ENCODE measurements around the gene HCFC2. TPM values are rescaled to one million over a fixed set of nuclear protein-coding genes. Genes with fewer than 3 reads are reported as not detected.

The HCFC2 gene
- total and polyA plus RNA-seq, 8 donors = 2.9 to 50.1 (median 11.9) TPM

DNA sequence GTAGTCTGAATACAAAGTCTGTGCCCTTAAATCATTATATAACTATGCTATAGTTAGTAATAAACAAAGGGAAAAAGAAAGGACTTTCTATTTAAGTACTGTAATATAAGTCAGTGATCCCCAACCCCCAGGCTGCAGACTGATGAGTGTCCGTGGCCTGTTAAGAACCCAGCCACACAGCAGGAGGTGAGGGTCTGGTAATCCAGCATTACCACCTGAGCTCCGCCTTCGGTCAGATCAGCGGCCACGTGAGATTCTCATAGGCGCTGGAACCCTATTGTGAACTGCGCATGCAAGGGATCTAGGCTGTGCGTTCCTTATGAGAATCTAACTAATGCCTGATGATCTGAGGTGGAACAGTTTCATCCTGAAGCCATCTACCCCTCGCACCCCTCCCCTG is 58.0 kb downstream of the HCFC2 start:
- no peak for TF ChIP-seq POLR2A (IDR thresholded peaks at IDR 0.05)
- no peak for TF ChIP-seq POLR2AphosphoS5 (IDR thresholded peaks at IDR 0.05)
- TF ChIP-seq EP300 (IDR thresholded peaks at IDR 0.05) = no peak
- no peak for TF ChIP-seq CTCF (IDR thresholded peaks at IDR 0.05)
- DNase-seq = no peak
- WGBS, 5 donors = 91 to 97% (median 95%) methylated on average over 9 of the region's 9 CpGs
- Histone ChIP-seq H3K4me3 (no peak overlapping the region), H3K9me3 (no peaks in the 10 kb centered on the region), H3K4me1 (peaks cover 0 to 23% (median 6%) of the 10 kb centered on the region in 4 donors), H3K36me3 (peaks cover 32 to 95% (median 92%) of the 10 kb centered on the region in 4 donors), H3K27ac (no peak overlapping the region), H3K27me3 (no peaks in the 10 kb centered on the region)
- intact Hi-C loops (cut with DNase I; ENCODE audit: low total_unique reads) = no loop called here

DNA sequence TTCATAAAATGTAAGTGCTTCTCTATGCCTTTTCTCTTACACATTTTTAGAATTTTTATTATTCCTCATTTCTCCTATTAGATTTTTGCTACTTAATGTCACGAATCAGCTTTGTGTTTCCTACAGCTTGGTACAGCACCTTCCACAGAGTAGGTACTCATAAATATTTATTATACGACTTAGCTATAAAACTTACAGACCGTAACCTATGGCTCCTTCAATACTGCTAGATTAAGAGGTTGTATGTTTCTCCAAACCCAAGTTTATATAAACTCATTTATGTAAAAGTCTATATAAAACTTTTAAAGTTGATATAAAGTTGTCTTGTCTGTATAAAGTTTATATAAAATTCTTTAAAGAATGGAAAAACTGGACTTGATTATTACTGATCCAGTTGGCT is 62.2 kb downstream of the HCFC2 start:
- Histone ChIP-seq H3K36me3 (peaks cover 37 to 90% (median 86%) of the 10 kb centered on the region in 4 donors), H3K27me3 (no peaks in the 10 kb centered on the region), H3K27ac (no peak overlapping the region), H3K4me3 (no peak overlapping the region), H3K9me3 (no peaks in the 10 kb centered on the region), H3K4me1 (peaks cover 2 to 34% (median 18%) of the 10 kb centered on the region in 4 donors)
- 82 to 95% (median 92%) methylated on average over 3 of the region's 3 CpGs for WGBS, 5 donors
- intact Hi-C loops (cut with DNase I; ENCODE audit: low total_unique reads) = no loop called here
- no peak for DNase-seq
- TF ChIP-seq POLR2A (IDR thresholded peaks at IDR 0.05) (no peak), CTCF (IDR thresholded peaks at IDR 0.05) (no peak), POLR2AphosphoS5 (IDR thresholded peaks at IDR 0.05) (no peak), EP300 (IDR thresholded peaks at IDR 0.05) (no peak)

DNA sequence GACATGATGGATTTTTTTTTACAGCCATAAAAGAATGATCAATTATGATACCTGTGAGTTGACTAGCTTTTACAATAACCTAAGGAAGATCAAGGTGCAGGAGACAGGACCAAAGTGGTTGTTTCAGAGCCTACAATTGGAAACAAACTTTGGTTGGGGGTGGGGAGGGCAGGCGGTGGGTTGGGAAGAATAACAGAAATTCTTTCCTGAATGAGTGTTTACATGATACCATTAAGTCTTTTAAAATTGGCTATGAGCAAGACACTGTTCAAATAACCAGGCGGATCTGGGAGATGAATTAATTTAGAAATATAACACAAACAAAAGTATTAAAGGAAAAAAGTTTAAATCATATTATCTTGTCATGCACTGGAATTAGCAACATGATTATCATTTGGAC is 66.4 kb downstream of the HCFC2 start:
- H3K27ac ChIP-seq = no peak overlapping the region
- TF ChIP-seq EP300 (IDR thresholded peaks at IDR 0.05) = no peak
- no peak for TF ChIP-seq POLR2AphosphoS5 (IDR thresholded peaks at IDR 0.05)
- no peak for TF ChIP-seq POLR2A (IDR thresholded peaks at IDR 0.05)
- no peak for TF ChIP-seq CTCF (IDR thresholded peaks at IDR 0.05)
- H3K27me3 ChIP-seq = no peaks in the 10 kb centered on the region
- 43 to 50% (median 45%) methylated on average over 2 of the region's 2 CpGs for WGBS, 5 donors
- peaks cover 20 to 80% (median 72%) of the 10 kb centered on the region in 4 donors for H3K36me3 ChIP-seq
- no peak for DNase-seq
- intact Hi-C loops (cut with DNase I; ENCODE audit: low total_unique reads) = no loop called here
- no peak overlapping the region for H3K4me3 ChIP-seq
- no peaks in the 10 kb centered on the region for H3K9me3 ChIP-seq
- H3K4me1 ChIP-seq = peaks cover 14 to 60% (median 36%) of the 10 kb centered on the region in 4 donors

- DNase-seq = no peak
- no peaks in the 10 kb centered on the region for H3K27me3 ChIP-seq
- TF ChIP-seq CTCF (IDR thresholded peaks at IDR 0.05) (no peak), POLR2A (IDR thresholded peaks at IDR 0.05) (no peak), POLR2AphosphoS5 (IDR thresholded peaks at IDR 0.05) (no peak), EP300 (IDR thresholded peaks at IDR 0.05) (no peak)
- H3K4me3 ChIP-seq = no peak overlapping the region
- H3K9me3 ChIP-seq = no peaks in the 10 kb centered on the region
- H3K36me3 ChIP-seq = peaks cover 12 to 71% (median 64%) of the 10 kb centered on the region in 4 donors
- intact Hi-C loops (cut with DNase I; ENCODE audit: low total_unique reads) = no loop called here
- no peak overlapping the region for H3K27ac ChIP-seq
- WGBS, 5 donors = 67 to 87% (median 79%) methylated on average over 4 of the region's 4 CpGs
- H3K4me1 ChIP-seq = peaks cover 21 to 68% (median 43%) of the 10 kb centered on the region in 4 donors
Observed at GRCh38 chr12:104131609-104132008, 67.3 kb downstream of the HCFC2 start.
